ENCODE data around the gene TUBA1B. TPM values are rescaled to one million over a fixed set of nuclear protein-coding genes. Genes with fewer than 3 reads are reported as not detected.
A peak's percentile ranks its signal among the peaks of the same experiment; 100 is the strongest.

The TUBA1B gene
- total and polyA plus RNA-seq, 7 donors = 482 to 1,083 (median 688) TPM

DNA sequence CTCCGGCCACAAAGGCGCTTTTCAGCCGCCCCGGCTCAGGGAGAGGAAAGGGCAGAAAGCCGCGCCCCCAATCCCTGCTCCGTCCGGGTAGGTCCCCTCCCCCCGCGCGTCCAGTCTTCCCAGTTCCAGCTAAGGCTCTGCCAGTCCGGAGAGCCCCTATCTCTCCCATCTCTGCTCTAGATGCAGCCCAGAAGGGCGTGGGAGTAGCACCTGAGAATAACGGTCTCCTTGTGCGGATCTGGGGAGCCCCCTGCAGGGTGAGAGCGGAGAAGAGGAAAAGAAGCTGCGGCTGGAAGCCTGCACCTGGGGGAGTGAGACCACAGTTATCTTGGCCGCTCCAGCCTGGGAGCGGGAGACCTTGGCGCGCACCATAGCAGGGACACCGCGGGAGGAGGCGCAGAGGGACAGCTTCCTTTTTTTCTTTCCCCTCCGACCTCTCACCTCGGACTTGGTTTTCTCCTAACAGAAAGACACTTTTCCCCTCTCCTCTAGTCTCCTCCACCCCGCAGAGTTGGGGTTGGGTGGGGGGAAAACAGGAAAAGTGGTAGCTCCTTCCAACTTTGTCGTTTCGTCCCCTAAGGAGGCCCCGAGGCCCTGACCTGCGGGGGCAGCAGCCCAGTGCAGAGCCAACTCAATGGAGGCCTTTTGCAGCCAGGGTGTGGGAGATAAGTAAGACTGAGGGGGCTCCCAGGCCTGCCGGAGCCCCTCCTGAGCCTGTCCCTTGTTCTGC lies 38.9 kb downstream of the TUBA1B start:
- intact Hi-C loops (cut with DNase I) = no loop called here
- 4 to 5% methylated on average over 32 of the region's 32 CpGs for WGBS, 2 donors
- Histone ChIP-seq H3K27ac (peak overlapping the region in 2 of 4 donors; percentile 30 to 32), H3K9me3 (no peaks in the 10 kb centered on the region), H3K4me1 (peaks cover 0 to 66% (median 54%) of the 10 kb centered on the region in 4 donors), H3K36me3 (peaks cover 0 to 16% (median 4%) of the 10 kb centered on the region in 4 donors), H3K4me3 (peak overlapping the region in 3 of 4 donors; percentile 17 to 28 (median 25)), H3K27me3 (peaks cover 52 to 68% (median 61%) of the 10 kb centered on the region in 3 donors)
- TF ChIP-seq POLR2AphosphoS5 (IDR thresholded peaks at IDR 0.05) (no peak), CTCF (IDR thresholded peaks at IDR 0.05) (peak in 2 of 4 experiments; percentile 12 to 21)
- no peak for DNase-seq

- DNase-seq = no peak
- H3K9me3 ChIP-seq = no peaks in the 10 kb centered on the region
- TF ChIP-seq POLR2AphosphoS5 (IDR thresholded peaks at IDR 0.05) = no peak
- no peak for TF ChIP-seq POLR2A (IDR thresholded peaks at IDR 0.05)
- TF ChIP-seq CTCF (IDR thresholded peaks at IDR 0.05) = no peak
- TF ChIP-seq EP300 (IDR thresholded peaks at IDR 0.05) = no peak
- peak overlapping the region in 3 of 4 donors; percentile 17 to 28 (median 25) for H3K4me3 ChIP-seq
- peaks cover 0 to 11% (median under 1%) of the 10 kb centered on the region in 4 donors for H3K36me3 ChIP-seq
- WGBS, 2 donors = 4 to 6% methylated on average over 14 of the region's 14 CpGs
- H3K27ac ChIP-seq = peak overlapping the region in 3 of 4 donors; percentile 12 to 32 (median 30)
- H3K4me1 ChIP-seq = peaks cover 0 to 66% (median 54%) of the 10 kb centered on the region in 4 donors
- intact Hi-C loops (cut with DNase I) = no loop called here
- H3K27me3 ChIP-seq = peaks cover 52 to 68% (median 61%) of the 10 kb centered on the region in 3 donors
These were observed 39.4 kb downstream of the TUBA1B start for GRCh38 chr12:49091836-49092085.

DNA sequence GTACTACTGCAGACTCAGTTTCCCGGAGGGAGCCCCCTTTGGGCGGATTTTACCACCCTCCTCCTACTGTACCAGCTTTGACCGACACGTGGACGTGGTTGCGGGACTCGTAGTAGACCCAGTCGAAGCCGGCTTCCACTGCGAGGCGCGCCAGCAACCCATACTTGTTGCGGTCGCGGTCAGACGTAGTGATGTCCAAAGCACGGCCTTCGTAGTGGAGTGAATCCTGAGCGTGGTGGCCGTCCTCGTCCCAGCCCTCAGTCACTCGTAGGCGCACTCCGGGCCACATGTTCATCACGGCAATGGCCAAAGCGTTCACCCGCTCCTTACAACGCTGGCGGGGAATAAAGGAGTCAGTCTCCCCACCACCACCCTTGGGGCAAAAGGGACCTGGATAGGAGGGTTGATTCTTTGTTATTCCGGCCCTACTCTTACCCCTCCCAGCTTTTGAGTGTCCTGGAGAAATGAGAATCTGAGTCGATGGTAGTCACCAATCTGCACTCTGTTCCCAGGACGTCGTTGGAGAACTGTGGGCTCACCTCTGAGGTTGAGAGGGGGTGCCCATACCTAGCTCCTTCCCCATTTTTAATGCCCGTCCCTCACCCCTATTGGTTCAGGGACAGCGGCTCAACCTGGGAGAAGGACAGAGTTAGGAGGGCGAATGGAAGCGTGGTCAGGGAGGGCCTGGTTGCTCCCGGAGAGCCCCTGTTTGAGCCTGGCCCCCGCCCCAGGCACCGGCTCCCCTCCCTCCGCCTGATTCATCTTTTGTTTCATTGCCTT lies 39.9 kb downstream of the TUBA1B start:
- 19 to 20% methylated on average over 41 of the region's 41 CpGs for WGBS, 2 donors
- Histone ChIP-seq H3K4me1 (peaks cover 0 to 66% (median 54%) of the 10 kb centered on the region in 4 donors), H3K9me3 (no peaks in the 10 kb centered on the region), H3K27ac (peak overlapping the region in 3 of 4 donors; percentile 12 to 32 (median 30)), H3K27me3 (peaks cover 52 to 68% (median 61%) of the 10 kb centered on the region in 3 donors), H3K4me3 (peak overlapping the region in 3 of 4 donors; percentile 17 to 28 (median 25)), H3K36me3 (peaks cover 0 to 6% (median 0%) of the 10 kb centered on the region in 4 donors)
- intact Hi-C loops (cut with DNase I) = no loop called here
- DNase-seq = no peak
- TF ChIP-seq CTCF (IDR thresholded peaks at IDR 0.05) = no peak
- TF ChIP-seq POLR2A (IDR thresholded peaks at IDR 0.05) = no peak
- TF ChIP-seq EP300 (IDR thresholded peaks at IDR 0.05) = no peak
- no peak for TF ChIP-seq POLR2AphosphoS5 (IDR thresholded peaks at IDR 0.05)

DNA sequence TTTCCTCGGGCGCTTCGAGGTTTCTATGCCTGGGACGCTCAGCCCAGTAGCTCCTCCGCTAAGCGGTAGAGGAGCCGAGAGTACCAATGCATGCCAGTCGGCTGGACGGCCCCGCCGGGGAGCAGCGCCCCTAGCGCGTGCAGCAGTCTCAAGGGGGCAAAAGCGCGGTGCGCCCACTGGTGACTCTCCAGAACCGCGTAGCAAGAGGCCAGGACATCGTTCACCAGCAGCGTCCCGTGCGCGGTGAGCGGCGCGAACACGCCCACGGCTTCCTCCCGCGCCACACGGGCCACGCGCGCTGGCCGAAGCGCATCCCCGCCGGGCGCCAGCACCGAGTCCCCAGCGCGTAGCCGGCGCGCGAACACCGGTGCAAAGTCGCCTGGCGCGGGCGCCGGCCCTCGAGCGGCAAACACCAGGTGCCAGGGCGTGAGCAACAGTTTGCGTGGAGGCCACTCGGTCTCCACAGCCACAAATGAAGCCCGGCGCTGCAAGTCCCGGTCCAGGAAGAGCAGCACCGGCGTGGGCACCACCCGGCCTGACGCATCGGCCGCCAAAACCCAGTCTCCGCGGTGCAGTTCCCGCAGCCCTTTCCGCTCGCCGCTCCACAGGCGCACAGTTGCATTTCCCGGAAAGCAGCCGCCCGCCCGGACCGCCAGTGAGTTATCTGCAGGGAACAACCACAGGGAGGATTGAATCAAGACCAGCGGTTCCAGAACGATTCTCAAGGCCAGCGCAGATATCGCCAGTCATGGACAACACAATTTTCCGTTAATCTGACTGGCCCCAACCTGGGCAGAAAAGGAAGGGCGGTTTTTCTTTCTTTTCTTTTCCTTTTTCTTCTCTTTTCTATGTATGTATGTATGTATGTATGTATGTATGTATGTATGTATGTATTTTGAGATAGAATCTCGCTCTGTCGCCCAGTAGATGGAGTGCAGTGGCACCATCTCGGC lies 41.1 kb downstream of the TUBA1B start:
- Histone ChIP-seq H3K4me1 (peaks cover 0 to 66% (median 54%) of the 10 kb centered on the region in 4 donors), H3K9me3 (no peaks in the 10 kb centered on the region), H3K4me3 (peak overlapping the region in 3 of 4 donors; percentile 34 to 39 (median 35)), H3K27ac (no peak overlapping the region), H3K27me3 (peaks cover 52 to 68% (median 61%) of the 10 kb centered on the region in 3 donors), H3K36me3 (no peaks in the 10 kb centered on the region)
- intact Hi-C loops (cut with DNase I) = loop anchor here (2.0 kb wide), 1 partner anchor 31 kb away; no protein-coding TSS in a partner anchor
- 2% methylated on average over 88 of the region's 88 CpGs for WGBS, 2 donors
- TF ChIP-seq CTCF (IDR thresholded peaks at IDR 0.05) (no peak), POLR2AphosphoS5 (IDR thresholded peaks at IDR 0.05) (peak in 1 of 4 donors; percentile 8)
- DNase-seq = no peak
